K562 (cell line): ENCODE measurements around the gene GPX6. TPM values are rescaled to one million over a fixed set of nuclear protein-coding genes. Genes with fewer than 3 reads are reported as not detected.
A peak's percentile ranks its signal among the peaks of the same experiment; 100 is the strongest.

Experiments used
- CREB1 ChIP-seq, 2 experiments: sonication (generic) in 1 of 2; formaldehyde crosslinking in 1 of 2; IDR thresholded peaks; 2 replicates each; pipeline versions ENCODE4 v1.6.1 to v1.8.0; 2012 to 2022; ENCODE audit warnings: inconsistent platforms in 1 of 2, mild to moderate bottlenecking in 1 of 2, missing genetic modification reagents in 1 of 2, moderate library complexity in 1 of 2
- ESRRA ChIP-seq: fragments of 450-650 bp; IDR thresholded peaks from 2 replicates; pipeline ENCODE4 v1.6.1; 2014; ENCODE audit warnings: low read depth, mild to moderate bottlenecking, moderate library complexity, borderline replicate concordance
- MCM5 ChIP-seq: fragments of 450-650 bp; IDR thresholded peaks from 2 replicates; pipeline ENCODE4 v1.6.1; 2016; ENCODE audit warnings: low read depth
- NONO ChIP-seq, 2 experiments: fragments of 200-400 bp in 1 of 2; fragments of 450-650 bp in 1 of 2; formaldehyde crosslinking in 1 of 2; IDR thresholded peaks; 2 replicates each; pipeline ENCODE4 v1.6.1; 2017; ENCODE audit warnings: low read depth in 2 of 2, mild to moderate bottlenecking in 2 of 2, moderate library complexity in 2 of 2, low read length in 1 of 2
- RCOR1 ChIP-seq, 2 experiments: IDR thresholded peaks; 2 replicates each; pipeline ENCODE4 v1.6.1; 2012; ENCODE audit warnings: low read depth in 2 of 2, low read length in 2 of 2, borderline replicate concordance in 1 of 2, improper control_type of control experiment in 1 of 2
- SIN3A ChIP-seq, 2 experiments: fragments of 150-350 bp in 1 of 2; IDR thresholded peaks; 2 replicates each; pipeline ENCODE4 v1.6.1; 2011 to 2016; ENCODE audit warnings: borderline replicate concordance in 2 of 2, low read depth in 2 of 2, low read length in 2 of 2, mild to moderate bottlenecking in 2 of 2, moderate library complexity in 2 of 2; ENCODE audit not compliant: control insufficient read depth in 1 of 2
- ZNF134 ChIP-seq: fragments of 250-450 bp; sonication (Bioruptor Pico); conservative IDR thresholded peaks from 2 replicates; pipeline ENCODE4 v1.4.0; 2020
- ZNF408 ChIP-seq: fragments of 250-450 bp; sonication (Bioruptor Pico); IDR thresholded peaks from 2 replicates; pipeline ENCODE4 v1.4.0; 2020; ENCODE audit warnings: low read depth, mild to moderate bottlenecking, moderate library complexity
- polyA plus RNA-seq, 8 experiments: library from polyadenylated mRNA; depleted of rRNA in 4 of 8; stranded (reverse) in 5 of 8; unstranded in 3 of 8; fragments of >200 nt; fragmentation: Nextera tagmentation in 2 of 8; fragmentation: Illumina TruSeq in 1 of 8; extraction: Ambion mirVana in 2 of 8; extraction: Trizol in 1 of 8; gene quantifications; 2 replicates each; pipeline versions ENCODE4 v1.2.1 to v1.2.3, GENCODE V29; 2011 to 2014; ENCODE audit warnings: inconsistent platforms in 1 of 8, missing spikeins in 1 of 8
- total RNA-seq, 7 experiments: library from RNA; depleted of rRNA in 6 of 7; stranded (reverse); fragments of >200 nt in 6 of 7; fragmentation: Illumina TruSeq in 2 of 7; extraction: Trizol in 2 of 7; gene quantifications; 2 replicates each; pipeline versions ENCODE4 v1.2.1 to v1.2.3, GENCODE V29; 2011 to 2021; ENCODE audit warnings: low replicate concordance in 1 of 7
- TF ChIP-seq, protein P1 (sequence below), 2 experiments: fragments of 450-650 bp; conservative IDR thresholded peaks; 2 replicates each; pipeline ENCODE4 v1.6.1; 2017; ENCODE audit warnings: mild to moderate bottlenecking in 2 of 2, moderate library complexity in 2 of 2
- TF ChIP-seq, protein P2 (sequence below): fragments of 450-650 bp; IDR thresholded peaks from 2 replicates; pipeline ENCODE4 v1.6.1; 2016; ENCODE audit warnings: mild to moderate bottlenecking
- TF ChIP-seq, protein P3 (sequence below), 2 experiments: fragments of 150-350 bp in 1 of 2; IDR thresholded peaks; 2 replicates each; pipeline ENCODE4 v1.6.1; 2012 to 2016; ENCODE audit warnings: low read depth in 2 of 2, low read length in 2 of 2, mild to moderate bottlenecking in 1 of 2, moderate library complexity in 1 of 2

GPX6 gene
- total and polyA plus RNA-seq, 9 of the 15 experiments (the other 6 are each of a cell fraction or from before 2014, with no cell fraction given), result not detected

DNA sequence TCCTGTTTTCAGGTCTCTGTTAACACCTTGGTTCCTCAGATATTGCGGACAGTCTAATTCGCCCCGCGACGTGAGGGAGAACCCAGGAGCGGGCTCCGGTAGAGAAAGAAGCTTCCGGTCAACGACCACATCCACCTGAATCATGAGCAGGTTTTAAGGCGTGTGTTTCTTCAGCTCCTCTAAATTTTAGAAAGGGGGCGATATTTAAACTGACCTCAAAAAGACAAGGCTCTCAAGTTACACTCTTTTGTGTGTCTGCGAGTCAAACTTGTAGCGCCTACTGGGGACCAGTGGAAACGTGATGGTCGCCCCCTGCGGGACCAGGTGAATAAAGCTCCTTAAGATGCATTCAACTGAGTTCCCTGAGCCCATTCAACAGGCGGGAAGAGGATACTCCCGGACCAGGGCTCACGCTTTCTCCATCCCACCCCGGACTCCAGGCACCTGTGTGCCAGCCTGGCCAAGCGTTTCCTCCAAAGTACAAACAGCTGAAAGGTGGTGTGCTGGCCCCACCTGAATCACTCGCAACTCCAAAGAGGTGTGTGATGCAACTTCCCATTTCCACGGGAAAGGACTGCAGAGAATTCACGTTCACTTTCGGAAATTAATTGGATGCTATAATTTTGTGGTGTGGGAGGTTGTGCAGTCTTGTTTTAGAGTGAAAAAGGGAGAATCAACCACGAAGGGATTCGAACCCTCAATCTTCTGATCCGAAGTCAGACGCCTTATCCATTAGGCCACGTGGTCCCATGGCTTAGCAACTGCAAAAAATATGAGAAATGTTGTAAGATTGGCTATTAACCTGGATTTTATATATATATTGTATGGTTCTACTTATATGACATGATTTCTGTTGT, 27.1 kb upstream of the GPX6 start (continued):
- TF ChIP-seq NONO (IDR thresholded peaks at IDR 0.05; ENCODE audit: low read depth in 2 of 2, low read length in 1 of 2), result no peak
- TF ChIP-seq, protein P1, sequence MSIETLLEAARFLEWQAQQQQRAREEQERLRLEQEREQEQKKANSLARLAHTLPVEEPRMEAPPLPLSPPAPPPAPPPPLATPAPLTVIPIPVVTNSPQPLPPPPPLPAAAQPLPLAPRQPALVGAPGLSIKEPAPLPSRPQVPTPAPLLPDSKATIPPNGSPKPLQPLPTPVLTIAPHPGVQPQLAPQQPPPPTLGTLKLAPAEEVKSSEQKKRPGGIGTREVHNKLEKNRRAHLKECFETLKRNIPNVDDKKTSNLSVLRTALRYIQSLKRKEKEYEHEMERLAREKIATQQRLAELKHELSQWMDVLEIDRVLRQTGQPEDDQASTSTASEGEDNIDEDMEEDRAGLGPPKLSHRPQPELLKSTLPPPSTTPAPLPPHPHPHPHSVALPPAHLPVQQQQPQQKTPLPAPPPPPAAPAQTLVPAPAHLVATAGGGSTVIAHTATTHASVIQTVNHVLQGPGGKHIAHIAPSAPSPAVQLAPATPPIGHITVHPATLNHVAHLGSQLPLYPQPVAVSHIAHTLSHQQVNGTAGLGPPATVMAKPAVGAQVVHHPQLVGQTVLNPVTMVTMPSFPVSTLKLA (conservative IDR thresholded peaks at IDR 0.05), result peak; percentile 92
- TF ChIP-seq CREB1 (IDR thresholded peaks at IDR 0.05), result peak; percentile 28
- peak; percentile 37; the same call in 1 of the 2 replicates for TF ChIP-seq CREB1 (CRISPR knock-in tag; IDR thresholded peaks at IDR 0.05)
- TF ChIP-seq ESRRA, result peak; percentile 73
- no peak for TF ChIP-seq ZNF408
- TF ChIP-seq, protein P2, sequence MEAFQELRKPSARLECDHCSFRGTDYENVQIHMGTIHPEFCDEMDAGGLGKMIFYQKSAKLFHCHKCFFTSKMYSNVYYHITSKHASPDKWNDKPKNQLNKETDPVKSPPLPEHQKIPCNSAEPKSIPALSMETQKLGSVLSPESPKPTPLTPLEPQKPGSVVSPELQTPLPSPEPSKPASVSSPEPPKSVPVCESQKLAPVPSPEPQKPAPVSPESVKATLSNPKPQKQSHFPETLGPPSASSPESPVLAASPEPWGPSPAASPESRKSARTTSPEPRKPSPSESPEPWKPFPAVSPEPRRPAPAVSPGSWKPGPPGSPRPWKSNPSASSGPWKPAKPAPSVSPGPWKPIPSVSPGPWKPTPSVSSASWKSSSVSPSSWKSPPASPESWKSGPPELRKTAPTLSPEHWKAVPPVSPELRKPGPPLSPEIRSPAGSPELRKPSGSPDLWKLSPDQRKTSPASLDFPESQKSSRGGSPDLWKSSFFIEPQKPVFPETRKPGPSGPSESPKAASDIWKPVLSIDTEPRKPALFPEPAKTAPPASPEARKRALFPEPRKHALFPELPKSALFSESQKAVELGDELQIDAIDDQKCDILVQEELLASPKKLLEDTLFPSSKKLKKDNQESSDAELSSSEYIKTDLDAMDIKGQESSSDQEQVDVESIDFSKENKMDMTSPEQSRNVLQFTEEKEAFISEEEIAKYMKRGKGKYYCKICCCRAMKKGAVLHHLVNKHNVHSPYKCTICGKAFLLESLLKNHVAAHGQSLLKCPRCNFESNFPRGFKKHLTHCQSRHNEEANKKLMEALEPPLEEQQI, result peak; percentile 94; the same call in 1 of the 2 replicates
- TF ChIP-seq ZNF134 (CRISPR knock-in tag), result no peak
- TF ChIP-seq SIN3A (IDR thresholded peaks at IDR 0.05; ENCODE audit: borderline replicate concordance in 2 of 2, control insufficient read depth in 1 of 2, low read depth in 2 of 2, low read length in 2 of 2), result peak in 1 of 2 experiments; percentile 8; a peak in 1 of 4 replicates
- TF ChIP-seq RCOR1 (IDR thresholded peaks at IDR 0.05; ENCODE audit: borderline replicate concordance in 1 of 2, low read depth in 2 of 2, low read length in 2 of 2), result peak; percentile 49 to 91; a peak in 3 of 4 replicates
- TF ChIP-seq MCM5, result no peak
- TF ChIP-seq, protein P3, sequence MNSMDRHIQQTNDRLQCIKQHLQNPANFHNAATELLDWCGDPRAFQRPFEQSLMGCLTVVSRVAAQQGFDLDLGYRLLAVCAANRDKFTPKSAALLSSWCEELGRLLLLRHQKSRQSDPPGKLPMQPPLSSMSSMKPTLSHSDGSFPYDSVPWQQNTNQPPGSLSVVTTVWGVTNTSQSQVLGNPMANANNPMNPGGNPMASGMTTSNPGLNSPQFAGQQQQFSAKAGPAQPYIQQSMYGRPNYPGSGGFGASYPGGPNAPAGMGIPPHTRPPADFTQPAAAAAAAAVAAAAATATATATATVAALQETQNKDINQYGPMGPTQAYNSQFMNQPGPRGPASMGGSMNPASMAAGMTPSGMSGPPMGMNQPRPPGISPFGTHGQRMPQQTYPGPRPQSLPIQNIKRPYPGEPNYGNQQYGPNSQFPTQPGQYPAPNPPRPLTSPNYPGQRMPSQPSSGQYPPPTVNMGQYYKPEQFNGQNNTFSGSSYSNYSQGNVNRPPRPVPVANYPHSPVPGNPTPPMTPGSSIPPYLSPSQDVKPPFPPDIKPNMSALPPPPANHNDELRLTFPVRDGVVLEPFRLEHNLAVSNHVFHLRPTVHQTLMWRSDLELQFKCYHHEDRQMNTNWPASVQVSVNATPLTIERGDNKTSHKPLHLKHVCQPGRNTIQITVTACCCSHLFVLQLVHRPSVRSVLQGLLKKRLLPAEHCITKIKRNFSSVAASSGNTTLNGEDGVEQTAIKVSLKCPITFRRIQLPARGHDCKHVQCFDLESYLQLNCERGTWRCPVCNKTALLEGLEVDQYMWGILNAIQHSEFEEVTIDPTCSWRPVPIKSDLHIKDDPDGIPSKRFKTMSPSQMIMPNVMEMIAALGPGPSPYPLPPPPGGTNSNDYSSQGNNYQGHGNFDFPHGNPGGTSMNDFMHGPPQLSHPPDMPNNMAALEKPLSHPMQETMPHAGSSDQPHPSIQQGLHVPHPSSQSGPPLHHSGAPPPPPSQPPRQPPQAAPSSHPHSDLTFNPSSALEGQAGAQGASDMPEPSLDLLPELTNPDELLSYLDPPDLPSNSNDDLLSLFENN (IDR thresholded peaks at IDR 0.05; ENCODE audit: low read depth in 2 of 2, low read length in 2 of 2), result peak in 1 of 2 experiments; percentile 61; a peak in 2 of 4 replicates
